HG03135 (cell line): Measurements from ENCODE around the gene FBP1.

Experiments
- ATAC-seq: cut with Tn5 transposase; IDR thresholded peaks from one replicate; pipeline ENCODE4 v1.9.1; 2021; ENCODE audit warnings: mild to moderate bottlenecking, moderate library complexity; ENCODE audit not compliant: unreplicated experiment

FBP1 gene

GRCh38 chr9:94639061-94639998 is at the start of gene FBP1:
FBP1 (minus strand) TSS chr9:94639518; CDS start chr9:94639310, 208 bp downstream.
- ATAC-seq: no peak

- ATAC-seq: no peak
Measured at GRCh38 chr9:94687451-94687850, 48.1 kb upstream of the FBP1 start.

GRCh38 chr9:94685359-94685758 is 46.0 kb upstream of the FBP1 start:
- no peak for ATAC-seq

DNA sequence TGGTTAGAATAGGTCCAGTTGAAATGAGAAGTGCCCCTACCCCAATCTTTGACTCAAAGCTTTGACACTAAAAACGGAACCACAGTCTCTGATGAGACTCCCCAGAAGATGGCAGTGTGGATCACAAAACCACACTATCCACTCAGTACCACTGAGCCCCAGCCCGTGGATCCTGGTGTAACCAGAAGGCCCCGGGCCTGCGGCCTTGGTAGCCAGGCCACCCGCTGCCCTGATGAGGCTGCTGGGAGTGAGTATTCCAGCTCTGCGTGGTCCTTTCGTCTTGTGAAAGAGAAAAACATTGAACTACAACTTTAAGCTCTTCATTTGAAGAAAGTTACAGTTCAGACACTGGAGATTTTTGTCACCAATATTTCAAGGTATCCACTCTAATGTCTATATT is 42.2 kb upstream of the FBP1 start:
- peak; percentile 60 for ATAC-seq

GRCh38 chr9:94680621-94681020 is 41.3 kb upstream of the FBP1 start:
- ATAC-seq: no peak

DNA sequence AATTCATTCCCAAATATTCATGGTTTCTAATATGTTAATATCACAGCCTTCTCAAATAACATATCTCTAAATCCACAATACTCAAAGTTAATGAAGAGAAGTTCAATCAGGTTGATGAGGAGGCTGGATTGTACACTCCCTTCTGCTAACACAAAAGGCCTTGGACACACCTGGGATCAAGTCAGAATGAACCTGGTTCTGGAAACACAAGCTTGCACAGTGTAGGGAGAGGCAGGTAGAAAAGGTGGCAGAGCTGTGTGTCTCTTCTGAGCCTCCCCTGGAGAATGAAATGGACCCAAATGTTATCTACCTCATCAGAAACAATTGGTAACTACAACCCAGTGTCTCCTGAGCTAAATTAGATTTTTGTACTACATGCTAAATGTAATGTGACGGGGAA is 40.7 kb upstream of the FBP1 start:
- no peak for ATAC-seq

DNA sequence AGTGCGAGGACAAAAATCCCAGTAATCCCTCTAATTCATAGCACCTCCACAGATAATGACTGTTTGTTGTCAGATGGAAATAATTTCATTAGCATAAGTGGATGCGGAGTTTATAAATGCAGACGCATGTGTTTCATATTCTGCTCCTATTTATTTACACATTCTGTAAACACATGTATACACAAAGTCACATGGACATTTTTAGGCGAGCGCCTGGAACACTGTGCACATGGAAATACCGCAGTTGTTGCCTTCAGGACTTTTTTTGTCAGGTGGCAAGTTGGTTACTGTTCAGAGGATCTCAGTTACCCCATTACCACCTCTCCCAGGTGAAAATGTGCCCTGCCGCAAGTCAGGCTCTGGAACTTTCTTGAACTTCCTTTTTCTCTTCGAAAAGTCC is 40.3 kb upstream of the FBP1 start:
- ATAC-seq: no peak

DNA sequence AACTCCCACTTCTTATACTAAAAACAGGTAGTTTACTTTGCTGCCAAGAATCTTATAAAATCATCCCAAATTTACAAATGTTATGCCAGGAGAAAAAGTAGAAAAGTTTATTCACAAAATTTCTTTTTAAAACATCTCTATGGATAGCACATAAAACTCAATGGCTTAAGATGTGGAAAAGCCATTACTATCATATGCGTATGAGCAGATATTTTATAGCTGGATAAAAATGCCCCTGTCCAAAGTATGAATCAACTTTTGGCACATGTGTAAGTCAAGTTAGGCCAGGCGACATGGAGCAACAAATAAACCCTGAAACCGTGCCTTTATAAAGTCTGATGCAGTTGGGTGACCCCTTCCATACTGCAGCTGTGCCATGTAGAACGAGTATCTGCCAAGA is 38.6 kb upstream of the FBP1 start:
- ATAC-seq: no peak

- ATAC-seq: no peak
Measured at GRCh38 chr9:94676446-94677131, 37.3 kb upstream of the FBP1 start.

GRCh38 chr9:94675008-94675881 is 35.9 kb upstream of the FBP1 start:
- no peak for ATAC-seq

DNA sequence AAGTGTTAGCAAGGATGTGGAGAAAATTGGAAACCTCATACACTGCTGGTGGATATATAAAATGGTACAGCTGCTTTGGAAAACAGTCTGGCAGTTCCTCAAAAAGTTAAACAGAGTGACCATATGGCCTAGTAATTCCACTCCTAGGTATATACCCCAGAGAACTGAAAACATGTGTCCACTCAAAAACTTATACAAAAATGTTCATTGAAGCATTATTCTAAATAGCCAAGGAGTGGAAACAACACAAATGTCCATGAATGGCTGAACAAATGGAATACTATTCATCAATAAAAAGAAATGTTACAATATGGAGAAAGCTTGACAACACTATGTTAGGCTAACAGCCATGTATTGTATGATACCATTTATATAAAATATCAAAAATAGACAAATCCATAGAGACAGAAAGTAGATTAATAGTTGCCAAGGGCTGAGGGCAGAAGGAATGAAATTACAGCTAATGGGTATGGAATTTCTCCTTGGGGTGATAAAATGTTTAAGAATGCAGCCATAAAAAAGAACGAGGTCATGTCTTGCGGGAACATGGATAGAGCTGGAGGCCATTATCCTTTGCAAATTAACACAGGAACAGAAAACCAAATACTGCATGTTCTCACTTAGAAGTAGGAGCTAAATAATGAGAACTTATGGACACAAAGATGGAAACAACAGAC is 33.6 kb upstream of the FBP1 start:
- ATAC-seq: no peak

GRCh38 chr9:94668928-94669729 is 29.8 kb upstream of the FBP1 start:
- peak; percentile 71 for ATAC-seq

DNA sequence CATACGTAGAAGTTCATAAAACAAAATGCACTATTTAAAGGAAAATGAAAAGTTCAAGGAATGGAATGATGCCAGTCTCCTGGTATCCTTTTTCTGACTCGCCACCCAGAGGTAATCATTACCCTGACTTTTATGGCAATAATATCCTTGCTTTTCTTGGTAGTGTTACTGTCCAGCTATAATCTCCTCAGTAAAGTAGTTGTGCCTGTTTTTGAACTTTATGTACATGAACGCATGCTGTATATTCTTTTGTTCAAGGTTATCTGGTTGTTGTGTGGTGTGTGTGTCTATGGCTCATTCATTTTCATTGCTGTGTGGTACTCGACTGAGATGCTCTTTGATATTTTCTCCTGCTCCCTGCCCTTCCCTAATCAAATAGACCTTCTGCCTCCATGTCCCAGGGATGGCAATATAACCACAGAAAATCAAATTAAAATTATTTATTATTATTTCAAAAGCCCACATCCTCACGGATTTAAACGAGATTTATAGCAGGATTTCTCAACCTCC is 29.2 kb upstream of the FBP1 start:
- ATAC-seq: no peak

DNA sequence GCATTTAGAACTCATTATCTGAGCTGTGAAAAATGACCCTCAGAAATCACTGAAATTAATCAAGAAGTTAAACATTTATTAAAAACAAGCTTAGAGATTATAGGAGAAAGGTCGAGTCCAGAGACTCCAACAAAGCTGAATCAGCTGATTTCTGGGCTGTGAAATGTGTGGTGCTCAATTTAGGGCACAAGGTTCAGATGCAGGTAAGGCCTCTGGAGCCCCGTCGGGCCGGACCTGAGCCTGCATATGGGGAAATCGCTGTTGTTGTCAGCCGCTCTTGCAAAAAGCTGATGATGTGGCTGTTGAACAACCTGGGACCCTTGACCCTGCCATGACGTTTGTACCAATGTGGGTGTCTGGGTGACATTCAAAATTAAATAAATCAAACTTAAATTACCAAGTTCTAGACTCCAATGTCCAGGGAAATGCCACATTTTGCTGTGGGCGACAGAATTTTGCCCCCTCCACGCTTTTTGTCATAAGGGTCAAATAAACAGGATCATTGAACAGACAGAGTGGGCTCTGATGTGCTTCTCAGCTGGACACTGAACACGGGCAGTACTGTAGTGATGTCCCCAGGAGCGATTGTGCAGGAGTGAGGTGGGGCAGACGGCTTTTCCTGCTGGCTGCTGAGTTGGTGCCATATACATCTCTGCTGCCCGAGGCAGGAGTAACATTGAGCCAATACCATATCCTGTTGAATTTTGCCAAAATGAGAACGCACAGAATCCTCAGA is 27.2 kb upstream of the FBP1 start:
- ATAC-seq: no peak

DNA sequence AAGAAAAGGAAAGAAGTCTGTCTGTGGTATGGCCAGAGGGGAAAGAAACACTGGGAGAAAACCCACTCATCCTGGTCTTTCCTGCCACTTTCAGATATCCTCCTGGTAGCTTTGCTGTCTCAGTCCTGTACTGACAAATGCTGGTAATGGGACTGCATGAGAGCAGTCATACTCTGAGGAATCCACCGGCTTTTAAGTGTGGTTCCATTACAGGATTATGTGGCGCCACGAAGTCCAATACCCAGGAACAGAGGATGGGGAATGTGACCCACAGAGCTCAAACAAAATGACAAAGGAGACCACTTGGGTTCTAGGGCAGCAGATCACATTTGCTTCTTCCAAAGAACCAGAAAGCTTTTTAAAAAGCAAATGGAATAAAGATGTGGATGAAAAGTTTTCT is 26.3 kb upstream of the FBP1 start:
- ATAC-seq: no peak

DNA sequence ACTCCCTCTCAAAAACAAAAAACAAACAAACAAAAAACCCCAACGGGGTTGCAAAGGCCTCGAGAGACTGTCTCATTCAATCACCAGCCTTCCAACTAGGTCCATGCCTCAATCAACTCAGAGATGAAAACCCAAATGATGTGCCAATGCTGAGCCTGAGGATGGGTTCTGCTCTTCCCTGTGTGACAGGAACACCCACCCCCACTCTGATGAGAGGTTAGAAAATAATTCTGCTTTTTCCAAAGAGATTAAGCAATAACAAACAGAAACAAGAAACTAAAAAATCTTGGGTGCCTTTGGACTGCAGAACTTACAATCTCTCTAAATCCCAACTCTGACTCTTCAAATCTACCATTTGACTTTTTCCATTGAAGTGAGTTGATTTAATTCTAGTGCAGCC is 25.5 kb upstream of the FBP1 start:
- no peak for ATAC-seq

DNA sequence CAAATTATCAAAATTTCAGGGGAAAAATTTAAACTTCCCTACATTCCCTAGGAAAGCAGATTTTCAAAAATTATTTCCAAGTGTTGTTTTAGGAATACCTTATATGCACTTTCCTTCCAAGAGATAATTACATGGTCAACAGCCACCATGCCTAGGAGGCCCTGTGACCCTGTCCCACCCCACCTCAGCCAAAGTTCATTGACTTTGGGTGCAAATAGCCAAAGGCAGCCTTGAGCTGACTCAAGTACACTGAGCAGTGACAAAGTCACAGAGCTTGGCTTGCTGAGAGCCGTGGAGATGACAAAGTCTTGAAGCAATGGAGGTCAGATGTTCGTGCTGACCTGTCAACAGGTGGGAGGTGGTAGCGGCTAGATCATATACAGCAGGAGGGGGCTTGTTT is 24.3 kb upstream of the FBP1 start:
- no peak for ATAC-seq

DNA sequence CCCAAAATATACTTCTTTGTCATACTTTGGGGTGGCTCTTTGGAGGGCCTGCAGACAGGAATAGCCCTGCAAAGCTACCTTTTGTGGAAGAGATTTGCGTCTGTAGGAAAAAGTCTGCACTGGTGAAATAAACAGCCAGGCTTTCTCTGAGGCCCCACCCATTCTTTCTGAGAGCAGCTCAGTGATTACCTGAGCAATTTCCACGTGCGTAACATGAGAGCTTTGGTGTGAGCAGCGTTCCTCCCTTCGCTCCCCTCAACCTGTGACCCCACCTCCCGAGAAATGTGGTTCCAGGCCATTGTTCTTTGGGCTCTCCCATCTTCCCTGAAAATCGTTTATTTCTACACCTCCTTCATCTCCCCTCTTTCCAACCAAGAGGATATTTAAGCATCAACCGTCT is 23.8 kb upstream of the FBP1 start:
- ATAC-seq: no peak
